ENCODE measurements around the gene ABLIM1. TPM values are rescaled to one million over a fixed set of nuclear protein-coding genes. Genes with fewer than 3 reads are reported as not detected.

The ABLIM1 gene
- total and polyA plus RNA-seq, 10 of the 15 experiments (the other 5 are each of a cell fraction or from before 2014, with no cell fraction given) = 14.2 to 50.5 (median 28.1) TPM

DNA sequence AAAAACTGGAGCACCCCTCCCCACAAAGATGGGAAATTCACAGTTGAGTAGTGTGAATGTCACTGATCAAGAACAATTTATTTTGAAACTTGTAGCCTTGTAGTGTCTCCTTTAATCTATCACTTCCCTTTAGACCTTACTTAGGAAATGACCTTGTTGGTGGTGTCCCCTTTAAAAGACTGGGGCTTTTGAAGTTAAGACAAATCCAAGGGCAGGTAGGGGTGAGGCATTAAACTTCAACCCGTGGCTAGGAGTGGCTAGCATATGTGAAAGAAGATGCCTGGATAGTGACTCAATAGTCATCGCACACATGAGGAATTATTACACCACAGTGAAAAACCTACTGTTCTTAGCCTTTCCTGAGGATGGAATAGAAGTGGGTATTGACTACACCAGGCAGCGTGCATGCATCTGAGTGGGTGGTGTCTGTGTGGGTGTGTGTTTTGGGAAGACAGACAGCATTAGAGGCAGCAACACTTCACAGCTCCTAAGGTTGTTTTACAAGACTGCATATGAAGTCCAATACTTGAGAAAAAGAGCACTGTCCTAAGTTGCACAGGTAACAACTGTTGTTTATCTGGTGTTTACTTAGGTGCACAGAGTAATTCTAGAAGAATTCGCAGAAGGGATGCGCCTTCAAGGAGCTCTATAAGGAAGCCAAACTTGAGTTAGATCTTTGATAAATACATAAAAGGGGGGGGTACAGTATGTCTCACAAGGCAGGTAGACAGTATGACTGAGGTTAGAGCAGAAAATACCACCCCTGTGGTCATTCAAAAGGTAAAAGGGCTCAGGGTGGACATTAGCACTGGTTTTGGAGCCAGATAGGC lies 32.9 kb downstream of the ABLIM1 start:
- H3K4me2 ChIP-seq (ENCODE audit: control insufficient read depth, insufficient read depth) = no peak overlapping the region
- no peaks in the 10 kb centered on the region for H3K36me3 ChIP-seq (ENCODE audit: control insufficient read depth in 2 of 2, insufficient read depth in 2 of 2, low read length in 1 of 2)
- H4K20me1 ChIP-seq (ENCODE audit: control insufficient read depth, insufficient read depth) = no peaks in the 10 kb centered on the region
- H3K9me3 ChIP-seq (replicated peaks; ENCODE audit: control insufficient read depth, insufficient read depth, low read length) = no peaks in the 10 kb centered on the region; the same call in 2 of the 3 replicates
- ATAC-seq = no peak; the same call in 1 of the 3 replicates
- ChIA-PET SMC1A (ENCODE audit: uncharacterized antibody, unreplicated experiment) (interaction anchor here (1.0 to 2.0 kb wide), 2 partner anchors 17 to 36 kb away, joined by 3 to 5 read pairs; no protein-coding TSS in a partner anchor), CTCF (no interaction called here), POLR2A (no interaction called here), RAD21 (ENCODE audit: unreplicated experiment) (no interaction called here)
- H3K4me1 ChIP-seq (ENCODE audit: control insufficient read depth, insufficient read depth, low read length) = no peaks in the 10 kb centered on the region
- no peak for FAIRE-seq
- no peak overlapping the region for H2AFZ ChIP-seq (ENCODE audit: control insufficient read depth, low read depth, low read length)
- no peak overlapping the region for H3K4me3 ChIP-seq
- intact Hi-C loops (cut with micrococcal nuclease; ENCODE audit: unreplicated experiment) = no loop called here
- BruUV-seq (replicated peaks) = no TSS peak
- no peaks in the 10 kb centered on the region for H3K79me2 ChIP-seq (ENCODE audit: control insufficient read depth, insufficient read depth, low read length)
- 47% methylated on average over 5 of the region's 5 CpGs for WGBS (ENCODE audit: insufficient coverage, insufficient replicate concordance, low lambda C conversion rate, missing lambda C conversion rate)
- no peak for DNase-seq (ENCODE audit: low read depth, low spot score)
- no peak overlapping the region for H3K9ac ChIP-seq (ENCODE audit: control insufficient read depth, insufficient read depth, low read length)
- H3K27ac ChIP-seq (ENCODE audit: control insufficient read depth, insufficient read depth) = no peak overlapping the region
- peaks cover 2 to 6% of the 10 kb centered on the region in 2 experiments; a peak in 3 of 4 replicates for H3K27me3 ChIP-seq (replicated peaks in 1 of 2; ENCODE audit: control insufficient read depth in 2 of 2, insufficient read depth in 2 of 2, low read length in 1 of 2)
- in situ Hi-C loops (cut with MboI) = no loop called here
- TF ChIP-seq IRF4 (IDR thresholded peaks at IDR 0.05; ENCODE audit: low read depth, low read length) (no peak), PBX3 (IDR thresholded peaks at IDR 0.05; ENCODE audit: insufficient replicate concordance, low read depth, low read length) (no peak), ATF7 (IDR thresholded peaks at IDR 0.05; ENCODE audit: low read depth) (no peak), YBX1 (IDR thresholded peaks at IDR 0.05) (no peak), DPF2 (IDR thresholded peaks at IDR 0.05) (no peak), RB1 (IDR thresholded peaks at IDR 0.05; ENCODE audit: borderline replicate concordance) (no peak), POLR2AphosphoS2 (IDR thresholded peaks at IDR 0.05; ENCODE audit: low read depth, low read length) (no peak), MYB (IDR thresholded peaks at IDR 0.05; ENCODE audit: borderline replicate concordance, low read depth, low read length) (no peak), RAD21 (IDR thresholded peaks at IDR 0.05; ENCODE audit: insufficient read depth, low read depth, low read length) (no peak), NRF1 (conservative IDR thresholded peaks at IDR 0.05; ENCODE audit: low read depth, low read length) (no peak), SRF (IDR thresholded peaks at IDR 0.05; ENCODE audit: low read depth in 2 of 2, low read length in 2 of 2) (no peak), CHD2 (IDR thresholded peaks at IDR 0.05; ENCODE audit: borderline replicate concordance, low read depth, low read length) (no peak), IKZF2 (IDR thresholded peaks at IDR 0.05) (no peak)
- TF ChIP-seq, protein P1, sequence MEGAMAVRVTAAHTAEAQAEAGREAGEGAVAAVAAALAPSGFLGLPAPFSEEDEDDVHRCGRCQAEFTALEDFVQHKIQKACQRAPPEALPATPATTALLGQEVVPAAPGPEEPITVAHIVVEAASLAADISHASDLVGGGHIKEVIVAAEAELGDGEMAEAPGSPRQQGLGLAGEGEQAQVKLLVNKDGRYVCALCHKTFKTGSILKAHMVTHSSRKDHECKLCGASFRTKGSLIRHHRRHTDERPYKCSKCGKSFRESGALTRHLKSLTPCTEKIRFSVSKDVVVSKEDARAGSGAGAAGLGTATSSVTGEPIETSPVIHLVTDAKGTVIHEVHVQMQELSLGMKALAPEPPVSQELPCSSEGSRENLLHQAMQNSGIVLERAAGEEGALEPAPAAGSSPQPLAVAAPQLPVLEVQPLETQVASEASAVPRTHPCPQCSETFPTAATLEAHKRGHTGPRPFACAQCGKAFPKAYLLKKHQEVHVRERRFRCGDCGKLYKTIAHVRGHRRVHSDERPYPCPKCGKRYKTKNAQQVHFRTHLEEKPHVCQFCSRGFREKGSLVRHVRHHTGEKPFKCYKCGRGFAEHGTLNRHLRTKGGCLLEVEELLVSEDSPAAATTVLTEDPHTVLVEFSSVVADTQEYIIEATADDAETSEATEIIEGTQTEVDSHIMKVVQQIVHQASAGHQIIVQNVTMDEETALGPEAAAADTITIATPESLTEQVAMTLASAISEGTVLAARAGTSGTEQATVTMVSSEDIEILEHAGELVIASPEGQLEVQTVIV (IDR thresholded peaks at IDR 0.05; ENCODE audit: borderline replicate concordance, partially characterized antibody) = no peak
- TF ChIP-seq, protein P2, sequence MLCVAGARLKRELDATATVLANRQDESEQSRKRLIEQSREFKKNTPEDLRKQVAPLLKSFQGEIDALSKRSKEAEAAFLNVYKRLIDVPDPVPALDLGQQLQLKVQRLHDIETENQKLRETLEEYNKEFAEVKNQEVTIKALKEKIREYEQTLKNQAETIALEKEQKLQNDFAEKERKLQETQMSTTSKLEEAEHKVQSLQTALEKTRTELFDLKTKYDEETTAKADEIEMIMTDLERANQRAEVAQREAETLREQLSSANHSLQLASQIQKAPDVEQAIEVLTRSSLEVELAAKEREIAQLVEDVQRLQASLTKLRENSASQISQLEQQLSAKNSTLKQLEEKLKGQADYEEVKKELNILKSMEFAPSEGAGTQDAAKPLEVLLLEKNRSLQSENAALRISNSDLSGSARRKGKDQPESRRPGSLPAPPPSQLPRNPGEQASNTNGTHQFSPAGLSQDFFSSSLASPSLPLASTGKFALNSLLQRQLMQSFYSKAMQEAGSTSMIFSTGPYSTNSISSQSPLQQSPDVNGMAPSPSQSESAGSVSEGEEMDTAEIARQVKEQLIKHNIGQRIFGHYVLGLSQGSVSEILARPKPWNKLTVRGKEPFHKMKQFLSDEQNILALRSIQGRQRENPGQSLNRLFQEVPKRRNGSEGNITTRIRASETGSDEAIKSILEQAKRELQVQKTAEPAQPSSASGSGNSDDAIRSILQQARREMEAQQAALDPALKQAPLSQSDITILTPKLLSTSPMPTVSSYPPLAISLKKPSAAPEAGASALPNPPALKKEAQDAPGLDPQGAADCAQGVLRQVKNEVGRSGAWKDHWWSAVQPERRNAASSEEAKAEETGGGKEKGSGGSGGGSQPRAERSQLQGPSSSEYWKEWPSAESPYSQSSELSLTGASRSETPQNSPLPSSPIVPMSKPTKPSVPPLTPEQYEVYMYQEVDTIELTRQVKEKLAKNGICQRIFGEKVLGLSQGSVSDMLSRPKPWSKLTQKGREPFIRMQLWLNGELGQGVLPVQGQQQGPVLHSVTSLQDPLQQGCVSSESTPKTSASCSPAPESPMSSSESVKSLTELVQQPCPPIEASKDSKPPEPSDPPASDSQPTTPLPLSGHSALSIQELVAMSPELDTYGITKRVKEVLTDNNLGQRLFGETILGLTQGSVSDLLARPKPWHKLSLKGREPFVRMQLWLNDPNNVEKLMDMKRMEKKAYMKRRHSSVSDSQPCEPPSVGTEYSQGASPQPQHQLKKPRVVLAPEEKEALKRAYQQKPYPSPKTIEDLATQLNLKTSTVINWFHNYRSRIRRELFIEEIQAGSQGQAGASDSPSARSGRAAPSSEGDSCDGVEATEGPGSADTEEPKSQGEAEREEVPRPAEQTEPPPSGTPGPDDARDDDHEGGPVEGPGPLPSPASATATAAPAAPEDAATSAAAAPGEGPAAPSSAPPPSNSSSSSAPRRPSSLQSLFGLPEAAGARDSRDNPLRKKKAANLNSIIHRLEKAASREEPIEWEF (IDR thresholded peaks at IDR 0.05; ENCODE audit: insufficient replicate concordance, low read depth, low read length) = no peak
